GM21737 (cell line): ENCODE data around the gene ABLIM2.
"Not testable (repeated sequence)": the region's sequence is repeated elsewhere in the genome, so short reads cannot be mapped to it uniquely, and the experiment has no call there.

Experiments used
- ATAC-seq: cut with Tn5 transposase; IDR thresholded peaks from one replicate; pipeline ENCODE4 v1.9.1; 2021; ENCODE audit warnings: mild to moderate bottlenecking, moderate library complexity; ENCODE audit not compliant: unreplicated experiment

ABLIM2 gene

DNA sequence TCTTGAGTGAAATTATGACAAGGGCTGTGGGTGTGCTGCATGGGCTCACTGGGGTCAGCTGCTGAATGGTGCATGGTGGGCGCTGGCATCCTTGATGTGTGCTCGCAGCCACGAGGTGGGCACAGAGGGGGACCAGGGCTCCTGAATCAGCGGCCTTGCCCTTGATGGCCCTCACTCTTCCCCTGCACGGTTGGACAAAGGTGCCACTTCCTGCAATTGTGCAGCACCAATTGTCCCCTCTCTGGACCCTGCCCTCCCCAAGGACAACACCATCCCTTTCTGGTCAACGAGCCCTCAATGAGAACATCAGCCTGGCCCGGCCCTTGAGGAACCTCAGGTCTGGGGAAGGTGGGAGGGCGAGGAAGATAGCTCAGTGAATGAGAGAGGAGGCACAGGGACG is 16.1 kb downstream of the ABLIM2 start:
- no peak for ATAC-seq

DNA sequence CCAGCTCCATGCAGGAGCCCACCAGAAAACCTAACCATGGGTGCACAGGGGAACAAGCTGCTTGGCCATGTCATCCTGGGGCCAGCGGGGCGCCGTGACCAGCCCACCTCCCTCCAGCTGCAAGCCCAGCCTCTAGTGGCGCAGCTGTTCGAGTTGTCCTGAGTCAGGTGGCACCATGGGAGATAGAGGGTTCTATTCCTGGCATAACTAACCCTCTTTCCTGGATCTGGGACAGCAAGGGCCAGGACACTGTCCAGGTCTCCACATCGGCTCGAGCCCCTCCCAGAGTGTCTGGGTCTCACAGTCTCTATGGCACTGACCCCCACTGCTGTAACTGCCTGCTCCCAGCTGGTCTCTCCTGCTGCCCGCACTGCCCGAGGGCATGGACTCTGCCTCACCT is 16.7 kb downstream of the ABLIM2 start:
- no peak for ATAC-seq

- no peak for ATAC-seq
These were observed 17.7 kb downstream of the ABLIM2 start for GRCh38 chr4:8140915-8141314.

- ATAC-seq: not testable (repeated sequence)
These were observed 18.9 kb downstream of the ABLIM2 start for GRCh38 chr4:8139726-8140125.

DNA sequence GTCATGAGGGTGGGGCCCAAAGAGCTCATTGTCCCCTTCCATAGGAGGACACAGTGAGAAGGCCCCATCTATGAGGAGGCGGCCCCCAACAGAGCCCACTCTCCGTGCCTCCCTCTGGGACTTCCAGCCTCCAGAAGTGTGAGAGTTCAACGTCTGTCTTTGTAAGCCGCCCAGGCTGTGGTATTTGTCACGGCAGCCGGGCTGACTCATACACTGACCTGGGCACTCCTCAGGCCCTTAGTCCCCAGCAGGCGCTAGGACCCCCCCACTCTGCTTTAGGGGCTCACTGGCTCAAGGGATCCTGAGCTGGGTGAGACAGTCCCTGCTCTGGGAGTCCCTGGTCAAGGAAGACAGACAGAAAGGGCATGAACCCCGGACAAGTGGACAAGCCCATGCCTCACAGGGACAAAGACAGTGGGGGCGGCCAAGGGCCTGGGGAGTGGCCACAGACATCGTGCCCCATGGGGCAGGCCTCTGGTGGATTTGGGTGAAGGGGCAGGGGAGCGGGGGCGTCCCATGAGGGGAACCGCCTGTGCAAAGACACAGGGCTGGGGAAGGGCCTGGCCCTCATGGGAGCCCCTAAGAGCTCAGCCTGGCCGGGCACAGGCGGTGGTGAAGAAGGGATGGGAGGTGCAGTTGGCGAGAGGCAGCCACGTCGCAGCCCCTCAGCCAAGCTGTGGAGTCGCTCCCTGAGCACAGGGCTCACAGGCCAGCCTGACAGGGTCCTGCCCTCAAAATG is 21.5 kb downstream of the ABLIM2 start:
- no peak for ATAC-seq

GRCh38 chr4:8136529-8136928 is 22.1 kb downstream of the ABLIM2 start:
- ATAC-seq: no peak

DNA sequence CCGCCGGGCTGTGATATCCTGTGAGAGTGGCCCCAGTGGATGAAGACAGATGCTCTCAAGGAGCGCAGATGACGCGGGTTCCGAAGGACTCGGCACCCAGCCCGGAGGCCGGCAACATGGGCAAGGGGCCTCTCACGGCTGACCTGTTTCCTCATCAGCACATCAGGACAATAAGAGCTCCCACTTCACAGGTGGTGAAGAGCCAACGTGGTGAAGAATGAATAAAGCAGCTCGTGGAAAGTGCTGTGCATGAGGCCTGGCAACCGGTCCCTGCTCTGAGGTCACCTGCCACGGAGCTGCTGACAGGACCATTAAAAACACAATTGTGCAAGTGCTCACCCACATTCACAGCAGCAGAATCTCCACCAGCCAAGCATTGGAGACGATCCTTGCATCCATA is 22.9 kb downstream of the ABLIM2 start:
- no peak for ATAC-seq

DNA sequence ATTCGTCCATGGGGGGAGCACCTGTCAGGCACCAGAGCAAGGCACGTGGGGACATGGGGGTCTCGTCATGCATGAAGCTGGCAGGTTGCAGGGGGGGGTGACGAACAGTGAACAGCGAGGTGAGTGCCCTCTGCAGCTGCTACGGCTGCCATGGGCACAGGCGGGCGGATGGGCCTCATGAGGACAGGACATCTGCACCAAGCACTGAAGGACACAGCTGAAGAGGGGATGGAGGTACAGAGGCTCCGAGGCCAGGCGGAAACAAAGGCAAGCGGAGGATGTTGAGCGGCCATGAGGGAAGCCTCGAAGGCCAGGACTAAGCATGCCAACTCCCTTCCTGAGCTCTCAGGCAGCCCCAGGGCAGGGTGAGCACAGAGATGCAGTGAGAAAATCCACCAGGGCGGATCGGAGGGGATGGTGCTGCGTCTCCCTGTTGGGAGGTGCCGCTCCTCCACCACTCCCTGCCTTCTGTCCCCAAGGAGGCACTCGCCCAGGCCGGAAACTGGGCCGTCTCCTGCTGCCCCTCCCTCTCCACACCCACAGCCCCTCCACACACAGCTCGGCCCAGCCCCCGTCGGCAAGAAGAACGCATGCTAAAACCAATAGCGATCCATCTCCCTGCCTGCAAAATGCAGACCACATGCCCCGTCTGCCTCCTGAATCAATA is 24.6 kb downstream of the ABLIM2 start:
- no peak for ATAC-seq

- ATAC-seq: no peak
These were observed 25.5 kb downstream of the ABLIM2 start for GRCh38 chr4:8132947-8133705.

DNA sequence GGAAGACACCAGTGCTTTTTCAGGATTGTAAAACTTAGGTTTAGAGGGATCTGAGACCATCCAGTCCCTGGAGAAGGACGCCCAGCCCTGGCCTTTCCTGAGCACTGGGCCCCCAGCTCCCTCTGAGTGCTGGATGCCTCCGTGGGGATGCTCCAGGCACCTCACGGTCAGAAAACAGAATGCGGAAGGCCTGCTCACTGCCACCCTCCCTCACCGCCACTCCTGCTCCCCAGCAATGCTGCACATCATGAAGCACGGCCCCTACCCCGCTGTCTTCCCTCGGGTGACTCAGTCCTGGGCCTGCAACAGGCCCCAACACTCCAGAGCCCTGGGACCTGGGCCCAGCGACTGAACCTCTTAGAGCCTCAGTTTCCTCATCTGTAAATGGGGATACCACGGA is 26.2 kb downstream of the ABLIM2 start:
- ATAC-seq: no peak

- no peak for ATAC-seq
These were observed 26.8 kb downstream of the ABLIM2 start for GRCh38 chr4:8131826-8132225.

GRCh38 chr4:8131210-8131609 is 27.4 kb downstream of the ABLIM2 start:
- no peak for ATAC-seq

DNA sequence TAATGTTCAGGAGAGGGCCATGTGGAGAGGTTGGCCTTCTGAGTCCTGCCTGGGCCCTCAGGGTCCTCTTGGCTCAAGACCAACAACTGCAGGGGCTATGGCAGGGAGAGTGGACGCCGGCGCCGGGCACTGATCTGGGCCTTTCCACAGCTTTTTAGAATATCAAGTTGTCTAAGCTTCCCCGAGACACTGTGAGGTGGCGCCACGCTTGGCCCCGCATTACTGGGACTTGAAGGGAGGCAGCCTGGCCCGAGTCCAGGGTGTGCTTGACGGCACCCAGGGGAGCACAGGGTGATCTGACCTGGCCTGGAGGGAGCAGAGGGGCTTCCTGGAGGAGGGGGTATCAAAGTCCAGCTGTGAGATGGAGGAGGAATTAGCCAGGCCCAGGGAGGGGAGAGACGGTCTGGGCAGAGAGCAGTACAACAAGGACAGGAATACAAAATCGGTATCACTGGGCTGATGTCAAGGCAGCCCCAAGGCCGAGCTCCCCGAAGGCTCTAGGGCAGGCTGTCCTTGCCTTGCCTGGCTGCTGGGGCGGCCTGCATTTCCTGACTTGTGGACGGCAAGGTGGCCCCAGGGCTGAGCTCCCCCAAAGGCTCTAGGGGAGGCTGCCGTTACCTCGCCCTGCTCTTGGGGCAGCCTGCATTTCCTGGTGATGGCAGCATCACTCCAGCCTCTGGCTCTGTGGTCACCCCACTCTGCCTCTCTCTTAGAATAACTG is 28.1 kb downstream of the ABLIM2 start:
- ATAC-seq: no peak

- no peak for ATAC-seq
These were observed 28.8 kb downstream of the ABLIM2 start for GRCh38 chr4:8129785-8130184.

DNA sequence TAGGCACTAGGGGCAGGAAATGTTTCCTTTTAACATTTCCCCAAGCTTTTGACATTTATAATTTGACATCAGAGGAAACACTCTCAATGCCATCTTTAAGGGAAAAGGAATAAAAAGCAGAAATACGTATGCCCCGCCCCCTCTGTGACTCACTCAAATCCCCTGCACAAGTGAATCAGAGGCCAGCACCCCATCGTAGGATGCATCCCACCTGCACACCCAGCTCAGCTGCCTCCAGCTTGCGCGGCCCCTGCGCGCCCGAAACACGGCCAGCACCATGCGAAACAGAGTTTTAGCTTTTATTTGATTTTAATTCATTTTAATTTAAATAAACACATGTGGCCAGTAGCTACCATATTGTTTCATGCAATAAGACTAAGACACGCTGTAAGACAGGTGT is 29.5 kb downstream of the ABLIM2 start:
- no peak for ATAC-seq

DNA sequence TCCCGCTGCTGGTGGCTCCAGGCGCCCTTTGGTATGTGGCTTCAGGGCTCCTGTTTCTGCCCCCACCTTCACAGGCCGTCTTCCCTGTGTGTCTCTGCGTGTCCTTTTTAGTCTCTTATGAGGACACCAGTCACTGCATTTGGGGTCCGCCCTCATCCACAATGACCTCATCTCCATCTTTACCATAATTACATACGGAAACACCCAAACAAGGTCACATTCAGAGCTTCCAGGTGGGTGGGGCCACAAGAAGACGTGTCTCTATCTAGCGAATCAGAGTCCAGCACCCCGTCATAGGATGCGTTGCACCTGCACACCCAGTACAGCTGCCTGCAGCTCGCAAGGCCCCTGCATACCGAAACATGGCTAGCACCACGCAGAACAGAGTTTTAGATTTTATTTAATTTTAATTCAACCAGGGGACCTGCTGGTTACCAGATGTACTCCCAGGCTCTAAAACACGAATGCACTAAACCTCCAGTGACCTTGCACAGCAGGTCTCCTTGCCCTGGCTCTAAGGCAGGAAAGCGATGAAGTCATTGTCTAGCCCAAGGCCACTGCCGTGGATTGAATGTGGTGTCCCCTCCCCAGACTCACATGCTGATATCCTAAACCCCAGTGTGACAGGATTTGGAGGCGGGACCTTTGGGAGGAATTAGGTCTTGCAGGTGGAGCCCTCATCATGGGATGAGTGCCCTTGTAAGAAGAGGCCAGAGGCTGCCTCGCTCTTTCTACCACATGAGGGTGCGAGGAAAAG is 30.3 kb downstream of the ABLIM2 start:
- no peak for ATAC-seq

- no peak for ATAC-seq
These were observed 31.4 kb downstream of the ABLIM2 start for GRCh38 chr4:8127051-8127826.

GRCh38 chr4:8126523-8126922 is 32.1 kb downstream of the ABLIM2 start:
- no peak for ATAC-seq

GRCh38 chr4:8125526-8126056 is 33.0 kb downstream of the ABLIM2 start:
- ATAC-seq: no peak

- no peak for ATAC-seq
These were observed 34.7 kb downstream of the ABLIM2 start for GRCh38 chr4:8123870-8124269.
